ENCODE data around the gene SURF6.

SURF6 gene

GRCh38 chr9:133371261-133371711 lies 35.3 kb upstream of the SURF6 start (continued):
- TF ChIP-seq PATZ1 (tag by site-specific recombination; IDR thresholded peaks at IDR 0.05) (no peak), ZNF596 (tag by site-specific recombination; IDR thresholded peaks at IDR 0.05) (no peak), ZNF184 (tag by site-specific recombination; IDR thresholded peaks at IDR 0.05) (no peak), ZNF654 (tag by site-specific recombination; IDR thresholded peaks at IDR 0.05; ENCODE audit: low read depth) (no peak), ZNF580 (tag by site-specific recombination; IDR thresholded peaks at IDR 0.05) (no peak), ZNF155 (tag by site-specific recombination; IDR thresholded peaks at IDR 0.05) (no peak), SP7 (tag by site-specific recombination; IDR thresholded peaks at IDR 0.05) (no peak), ZNF600 (tag by site-specific recombination; IDR thresholded peaks at IDR 0.05) (0 out of 2 replicates have a peak, but pooled peaks have one; percentile 38), GLIS1 (tag by site-specific recombination; IDR thresholded peaks at IDR 0.05) (peak; percentile 40; the same call in 1 of the 2 replicates), PRDM6 (tag by site-specific recombination; IDR thresholded peaks at IDR 0.05) (no peak), ZBTB6 (tag by site-specific recombination; IDR thresholded peaks at IDR 0.05) (peak; percentile 95), ZSCAN4 (tag by site-specific recombination; IDR thresholded peaks at IDR 0.05) (no peak), ZNF449 (tag by site-specific recombination; IDR thresholded peaks at IDR 0.05) (peak; percentile 70), ZFP41 (tag by site-specific recombination; IDR thresholded peaks at IDR 0.05; ENCODE audit: borderline replicate concordance) (no peak), ZNF558 (tag by site-specific recombination; IDR thresholded peaks at IDR 0.05) (no peak), ZBTB21 (tag by site-specific recombination; IDR thresholded peaks at IDR 0.05) (no peak), GLIS2 (tag by site-specific recombination; IDR thresholded peaks at IDR 0.05) (no peak), ZIC2 (tag by site-specific recombination; IDR thresholded peaks at IDR 0.05) (peak; percentile 23; the same call in 1 of the 2 replicates), SCRT2 (tag by site-specific recombination; IDR thresholded peaks at IDR 0.05) (peak; percentile 30; the same call in 1 of the 2 replicates), GLI2 (tag by site-specific recombination; IDR thresholded peaks at IDR 0.05; ENCODE audit: borderline replicate concordance, low read depth) (no peak)
